Pericardium fibroblast (primary cell): ENCODE results near the gene PSME2. TPM values are rescaled to one million over a fixed set of nuclear protein-coding genes. Genes with fewer than 3 reads are reported as not detected.

Source experiments
- total RNA-seq: library from RNA; depleted of rRNA; stranded (reverse); fragments of >200 nt; gene quantifications from 2 replicates; pipeline ENCODE4 v1.2.3, GENCODE V29; 2015

The PSME2 gene
- total RNA-seq, 1 donor from 2014 or later, result 65.5 TPM

Other genes starting within 250 kb of the PSME2 start
- gene DHRS4, start 192.8 kb downstream of the PSME2 start, total RNA-seq, result 54.4 and 60.7 TPM in 2 replicates
- 10.5 and 19.1 TPM in 2 replicates for gene DHRS4L2, start 157.7 kb downstream of the PSME2 start, total RNA-seq
- gene CARMIL3, start 94.6 kb downstream of the PSME2 start, total RNA-seq, result 0.23 TPM in 1 of 2 replicates, not detected in the other
- gene CPNE6, start 75.0 kb downstream of the PSME2 start, total RNA-seq, result not detected in 2 replicates
- 29.8 TPM in 2 replicates for gene PCK2, start 52.3 kb downstream of the PSME2 start, total RNA-seq
- 40.7 and 41.4 TPM in 2 replicates for gene DCAF11, start 31.8 kb downstream of the PSME2 start, total RNA-seq
- gene NRL, start 31.7 kb downstream of the PSME2 start, total RNA-seq, result 0.12 and 3.7 TPM in 2 replicates
- gene FITM1, start 16.0 kb downstream of the PSME2 start, total RNA-seq, result 0.09 TPM in 1 of 2 replicates, not detected in the other
- gene PSME1, start 10.4 kb downstream of the PSME2 start, total RNA-seq, result 155 and 162 TPM in 2 replicates
- 10.2 and 11.3 TPM in 2 replicates for gene EMC9, start 5.0 kb downstream of the PSME2 start, total RNA-seq
- 44.8 and 49.7 TPM in 2 replicates for gene RNF31, start 888 bp upstream of the PSME2 start, total RNA-seq
- 26.7 and 48.1 TPM in 2 replicates for gene IRF9, start 14.7 kb upstream of the PSME2 start, total RNA-seq
- 15.1 and 18.4 TPM in 2 replicates for gene REC8, start 25.5 kb upstream of the PSME2 start, total RNA-seq
- gene IPO4, start 42.2 kb upstream of the PSME2 start, total RNA-seq, result 23.9 and 28.9 TPM in 2 replicates
- gene TM9SF1, start 48.8 kb upstream of the PSME2 start, total RNA-seq, result 54.7 and 58.8 TPM in 2 replicates
- not detected in 2 replicates for gene TSSK4, start 59.1 kb upstream of the PSME2 start, total RNA-seq
- 30.9 and 31.7 TPM in 2 replicates for gene CHMP4A, start 66.9 kb upstream of the PSME2 start, total RNA-seq
- gene MDP1, start 69.5 kb upstream of the PSME2 start, total RNA-seq, result 16.2 and 17.8 TPM in 2 replicates
- gene NEDD8, start 85.8 kb upstream of the PSME2 start, total RNA-seq, result 140 and 180 TPM in 2 replicates
- 30.3 and 55.7 TPM in 2 replicates for gene GMPR2, start 86.3 kb upstream of the PSME2 start, total RNA-seq
- gene TINF2, start 96.0 kb upstream of the PSME2 start, total RNA-seq, result 48.6 and 58.6 TPM in 2 replicates
- 1.0 and 7.9 TPM in 2 replicates for gene TGM1, start 116.6 kb upstream of the PSME2 start, total RNA-seq
- gene RABGGTA, start 125.0 kb upstream of the PSME2 start, total RNA-seq, result 23.0 and 27.1 TPM in 2 replicates
- 6.9 and 26.3 TPM in 2 replicates for gene DHRS1, start 153.2 kb upstream of the PSME2 start, total RNA-seq
- gene NOP9, start 153.2 kb upstream of the PSME2 start, total RNA-seq, result 10.9 and 11.0 TPM in 2 replicates
- 1.0 and 1.2 TPM in 2 replicates for gene CIDEB, start 161.4 kb upstream of the PSME2 start, total RNA-seq
- 1.5 and 6.7 TPM in 2 replicates for gene LTB4R2, start 163.5 kb upstream of the PSME2 start, total RNA-seq
- gene LTB4R, start 164.9 kb upstream of the PSME2 start, total RNA-seq, result 2.1 and 4.5 TPM in 2 replicates
- gene ADCY4, start 188.5 kb upstream of the PSME2 start, total RNA-seq, result 0.26 and 2.1 TPM in 2 replicates
- gene RIPK3, start 193.4 kb upstream of the PSME2 start, total RNA-seq, result 0.35 and 0.51 TPM in 2 replicates
- gene NFATC4, start 221.6 kb upstream of the PSME2 start, total RNA-seq, result 59.5 and 83.0 TPM in 2 replicates